RWPE1 (cell line): ENCODE results near the gene RPL31.

Source experiments
- CTCF ChIA-PET: fragments of 350-600 bp; sonication (Branson Sonifier 250); formaldehyde crosslinking; extraction: SDS; loops from one replicate; lab custom pipeline; 2021; lab: Yijun Ruan, JAX
- POLR2A ChIA-PET: fragments of 400-600 bp; formaldehyde crosslinking; extraction: SDS; loops from one replicate; lab custom pipeline; 2020; ENCODE audit warnings: antibody characterized with exemption; ENCODE audit not compliant: low non-redundant PET; lab: Yijun Ruan, JAX
- DNase-seq: peaks from one replicate; pipeline ENCODE4 v3.0.0; 2012; ENCODE audit warnings: low spot score
- H3K27ac ChIP-seq: fragments of 450-650 bp; 2 replicates; pipeline ENCODE4 v1.5.1; 2017
- TF ChIP-seq, protein P1 (sequence below): fragments of 450-650 bp; conservative IDR thresholded peaks from 2 replicates; pipeline ENCODE4 v1.5.1; 2017; ENCODE audit warnings: low read depth, mild to moderate bottlenecking

RPL31 gene

DNA sequence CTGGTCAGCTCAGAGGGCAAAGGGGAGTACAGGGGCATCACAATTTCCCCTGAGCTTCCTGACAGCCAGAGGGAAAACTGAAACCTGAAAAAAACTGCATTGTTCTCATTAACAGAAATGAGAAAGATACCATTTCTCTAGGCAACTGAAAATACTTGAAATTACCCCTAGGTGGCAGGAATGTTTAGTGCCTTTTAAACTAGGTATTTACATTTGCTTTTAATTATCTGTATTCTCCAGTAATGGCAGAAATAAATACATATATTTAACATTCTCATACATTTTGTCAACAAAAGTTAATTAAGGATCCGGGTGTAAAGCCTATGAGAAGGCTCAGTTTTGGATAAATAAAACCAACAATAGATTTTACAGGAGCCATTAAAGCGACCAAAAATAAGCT is 34.5 kb downstream of the RPL31 start:
- DNase-seq, result peak; percentile 30
- POLR2A ChIA-PET, result no interaction called here
- TF ChIP-seq, protein P1, sequence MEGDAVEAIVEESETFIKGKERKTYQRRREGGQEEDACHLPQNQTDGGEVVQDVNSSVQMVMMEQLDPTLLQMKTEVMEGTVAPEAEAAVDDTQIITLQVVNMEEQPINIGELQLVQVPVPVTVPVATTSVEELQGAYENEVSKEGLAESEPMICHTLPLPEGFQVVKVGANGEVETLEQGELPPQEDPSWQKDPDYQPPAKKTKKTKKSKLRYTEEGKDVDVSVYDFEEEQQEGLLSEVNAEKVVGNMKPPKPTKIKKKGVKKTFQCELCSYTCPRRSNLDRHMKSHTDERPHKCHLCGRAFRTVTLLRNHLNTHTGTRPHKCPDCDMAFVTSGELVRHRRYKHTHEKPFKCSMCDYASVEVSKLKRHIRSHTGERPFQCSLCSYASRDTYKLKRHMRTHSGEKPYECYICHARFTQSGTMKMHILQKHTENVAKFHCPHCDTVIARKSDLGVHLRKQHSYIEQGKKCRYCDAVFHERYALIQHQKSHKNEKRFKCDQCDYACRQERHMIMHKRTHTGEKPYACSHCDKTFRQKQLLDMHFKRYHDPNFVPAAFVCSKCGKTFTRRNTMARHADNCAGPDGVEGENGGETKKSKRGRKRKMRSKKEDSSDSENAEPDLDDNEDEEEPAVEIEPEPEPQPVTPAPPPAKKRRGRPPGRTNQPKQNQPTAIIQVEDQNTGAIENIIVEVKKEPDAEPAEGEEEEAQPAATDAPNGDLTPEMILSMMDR, result peak; percentile 54
- CTCF ChIA-PET, result interaction anchor here (0.5 to 4.6 kb wide), 10 partner anchors 11 to 645 kb away, joined by 3 to 30 read pairs (median 4); partner anchors contain the start of gene TBC1D8
- no peak overlapping the region for H3K27ac ChIP-seq

DNA sequence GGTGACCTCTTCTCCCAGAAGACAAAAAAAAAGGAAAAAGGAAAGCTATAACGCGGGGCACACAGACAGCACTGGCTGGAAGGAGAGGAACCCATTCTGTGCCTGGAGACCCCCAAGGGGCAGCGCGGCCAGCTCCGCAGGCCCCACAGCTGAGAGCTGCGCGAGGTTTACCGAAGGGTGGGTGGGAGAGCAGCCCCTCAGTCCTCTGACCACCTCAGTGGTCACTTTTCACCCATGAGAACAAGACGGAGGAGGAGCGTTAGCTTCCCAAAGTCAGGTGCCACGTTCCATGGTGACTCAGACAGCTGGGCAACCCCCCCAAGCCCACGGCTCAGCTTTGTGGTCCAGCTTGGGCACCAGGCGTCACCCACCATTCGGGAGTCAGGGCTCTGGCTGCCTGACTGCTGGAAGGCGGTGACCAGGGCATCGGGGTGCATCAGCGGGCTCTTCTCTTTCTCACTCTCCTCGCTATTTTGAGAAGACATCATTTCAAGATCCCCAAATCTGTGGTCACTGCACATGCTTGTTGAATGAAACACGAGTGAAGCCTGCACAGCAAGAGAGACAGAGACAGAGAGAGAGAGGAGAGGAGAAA is 35.2 kb downstream of the RPL31 start:
- ChIA-PET POLR2A (no interaction called here), CTCF (interaction anchor here (0.6 to 4.6 kb wide), 9 partner anchors 10 to 656 kb away, joined by 3 to 30 read pairs (median 4); partner anchors contain the start of gene TBC1D8)
- no peak for DNase-seq
- peak overlapping the region; percentile 46 for H3K27ac ChIP-seq
- TF ChIP-seq, protein P1, result no peak

DNA sequence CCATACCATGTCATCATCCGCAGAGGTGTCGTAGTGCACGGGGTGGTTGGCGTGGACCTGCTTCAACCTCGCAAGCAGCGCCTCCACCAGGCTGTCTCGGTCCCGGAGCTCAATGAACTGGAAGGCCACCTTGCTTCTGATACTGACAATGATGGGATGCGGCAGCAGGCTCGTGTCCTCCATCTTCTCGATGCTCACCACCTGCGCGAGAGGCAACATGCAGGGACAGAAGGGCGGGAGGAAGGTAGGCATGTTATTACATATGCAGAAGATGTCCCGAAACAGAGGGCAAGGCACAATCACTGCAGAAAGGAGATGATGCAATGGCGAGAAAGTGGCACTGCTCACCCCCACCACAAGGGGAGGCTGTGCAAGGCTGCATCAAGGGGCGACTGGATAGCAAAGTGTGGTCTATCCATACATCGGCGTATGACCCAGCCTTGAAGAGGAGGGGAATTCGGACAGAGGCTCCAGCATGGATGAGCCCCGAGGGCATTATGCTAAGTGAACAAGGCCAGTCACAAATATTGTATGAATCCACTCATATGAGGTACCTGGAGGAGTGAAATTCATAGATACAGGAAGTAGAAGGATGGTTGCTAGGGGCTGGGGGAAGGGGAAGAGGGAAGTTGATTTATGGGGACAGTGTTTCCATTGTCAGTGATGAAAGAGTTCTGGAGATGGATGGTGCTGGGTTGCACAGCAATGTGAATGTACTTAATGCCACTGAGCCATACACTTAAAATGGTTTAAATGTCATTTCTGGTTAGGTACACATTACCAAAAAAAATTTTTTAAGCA is 36.6 kb downstream of the RPL31 start:
- peak; percentile 16 for DNase-seq
- CTCF ChIA-PET, result interaction anchor here (1.9 to 4.6 kb wide), 2 partner anchors 9 to 113 kb away, joined by 9 to 30 read pairs; partner anchors contain the start of gene TBC1D8
- H3K27ac ChIP-seq, result peak overlapping the region; percentile 46

DNA sequence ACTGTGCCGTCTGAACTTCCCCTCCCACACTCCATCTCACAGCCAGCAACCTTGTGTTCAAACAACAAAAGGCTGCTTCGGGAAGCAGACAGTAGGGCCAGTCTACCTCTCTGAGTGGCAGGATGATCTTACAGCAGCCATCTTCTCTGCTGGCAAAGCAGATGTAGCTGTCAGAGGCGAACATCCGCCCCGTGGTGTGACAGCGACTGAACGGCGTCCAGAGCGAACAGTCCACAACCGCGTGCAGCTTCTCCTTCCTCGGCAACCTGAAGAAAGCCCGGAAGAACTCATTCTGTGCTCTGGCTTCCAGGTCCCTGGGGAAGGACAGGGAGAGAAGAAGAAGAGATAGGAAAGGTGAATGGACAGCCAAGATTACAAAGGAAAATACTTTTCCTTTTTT is 38.0 kb downstream of the RPL31 start:
- TF ChIP-seq, protein P1, result no peak
- POLR2A ChIA-PET, result interaction anchor here (1.3 kb wide), 1 partner anchor 96 kb away, joined by 4 read pairs; no protein-coding TSS in a partner anchor
- no peak for DNase-seq
- CTCF ChIA-PET, result interaction anchor here (0.9 kb wide), 1 partner anchor 113 kb away, joined by 3 read pairs; no protein-coding TSS in a partner anchor
- peak overlapping the region; percentile 19; the same call in 1 of the 2 replicates for H3K27ac ChIP-seq

More for the DNA sequence above, 36.6 kb downstream of the RPL31 start:
- POLR2A ChIA-PET, result interaction anchor here (1.3 kb wide), 1 partner anchor 98 kb away, joined by 4 read pairs; no protein-coding TSS in a partner anchor
- TF ChIP-seq, protein P1, result peak; percentile 54

DNA sequence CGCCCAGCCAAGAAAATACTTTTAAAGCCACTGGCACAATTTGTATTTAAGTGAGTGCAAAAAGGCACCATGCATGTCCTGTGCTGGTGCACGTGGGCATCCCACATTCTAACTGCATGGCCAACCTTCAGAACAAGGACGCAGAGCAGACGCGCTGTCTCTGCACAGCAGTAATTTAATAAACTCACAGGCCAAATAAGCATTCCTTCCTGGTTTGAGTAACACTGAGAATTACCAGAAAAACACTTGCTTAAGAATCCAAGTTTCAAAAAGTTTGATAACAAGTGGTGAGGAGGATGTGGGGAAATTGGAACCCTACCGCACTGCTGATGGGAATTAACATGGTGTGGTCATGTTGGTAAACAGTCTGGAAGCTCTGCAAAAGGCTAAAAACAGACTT is 38.7 kb downstream of the RPL31 start:
- POLR2A ChIA-PET, result no interaction called here
- CTCF ChIA-PET, result no interaction called here
- TF ChIP-seq, protein P1, result no peak
- DNase-seq, result no peak
- H3K27ac ChIP-seq, result peak overlapping the region; percentile 19; the same call in 1 of the 2 replicates

DNA sequence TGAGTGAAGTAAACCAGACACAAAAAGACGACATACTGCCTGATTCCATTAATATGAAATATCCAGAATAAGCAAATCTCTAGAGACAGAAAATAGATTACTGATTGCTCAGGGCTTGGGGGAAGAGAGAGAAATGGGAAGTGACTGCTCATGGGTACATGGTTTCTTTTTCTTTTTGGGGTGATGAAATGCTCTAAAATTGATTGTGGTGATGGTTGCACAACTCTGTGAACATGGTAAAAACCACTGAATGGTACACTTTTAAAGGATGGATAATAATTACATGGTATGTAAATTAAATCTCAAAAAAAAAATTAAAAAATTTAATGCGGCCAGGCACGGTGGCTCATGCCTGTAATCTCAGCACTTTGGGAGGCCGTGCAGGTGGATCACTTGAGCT is 39.3 kb downstream of the RPL31 start:
- TF ChIP-seq, protein P1, result no peak
- DNase-seq, result no peak
- ChIA-PET POLR2A (interaction anchor here (0.7 kb wide), 1 partner anchor 84 kb away, joined by 3 read pairs; no protein-coding TSS in a partner anchor), CTCF (interaction anchor here (0.6 kb wide), 1 partner anchor 29 kb away, joined by 5 read pairs; no protein-coding TSS in a partner anchor)
- H3K27ac ChIP-seq, result no peak overlapping the region
